ENCODE data around the gene FAM81A.

DNA sequence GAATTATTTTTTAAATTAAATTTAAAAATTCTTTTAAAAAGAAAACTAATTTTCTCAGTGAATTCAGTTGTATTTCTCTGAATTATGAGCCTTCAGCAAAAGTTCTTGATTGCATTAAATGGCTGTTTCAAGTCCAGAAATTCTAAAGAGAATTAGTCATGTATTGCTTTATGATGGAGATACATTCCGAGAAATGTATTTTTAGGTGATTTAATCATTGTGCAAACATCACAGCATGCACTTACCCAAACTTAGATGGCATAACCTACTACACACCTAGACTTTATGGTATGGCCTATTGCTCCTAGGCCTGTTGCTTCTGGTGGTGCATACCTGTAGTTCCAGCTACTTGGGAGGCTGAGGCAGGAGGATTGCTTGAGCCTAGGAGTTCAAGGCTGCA lies 129.3 kb downstream of the FAM81A start:
- TF ChIP-seq EHMT2 (IDR thresholded peaks at IDR 0.05; ENCODE audit: low read depth) (no peak), RNF2 (IDR thresholded peaks at IDR 0.05; ENCODE audit: borderline replicate concordance, low read depth) (no peak), ZFP36 (IDR thresholded peaks at IDR 0.05; ENCODE audit: borderline replicate concordance, partially characterized antibody) (no peak), MAFK (IDR thresholded peaks at IDR 0.05; ENCODE audit: partially characterized antibody) (no peak), POLR2A (IDR thresholded peaks at IDR 0.05; ENCODE audit: low read length) (no peak), SMC3 (IDR thresholded peaks at IDR 0.05) (no peak), RAD21 (conservative IDR thresholded peaks at IDR 0.05 in 1 of 2, IDR thresholded peaks at IDR 0.05 in 1 of 2) (no peak), CEBPB (IDR thresholded peaks at IDR 0.05) (peak; percentile 51 to 58; a peak in 2 of 4 replicates)
- TF ChIP-seq, protein P1, sequence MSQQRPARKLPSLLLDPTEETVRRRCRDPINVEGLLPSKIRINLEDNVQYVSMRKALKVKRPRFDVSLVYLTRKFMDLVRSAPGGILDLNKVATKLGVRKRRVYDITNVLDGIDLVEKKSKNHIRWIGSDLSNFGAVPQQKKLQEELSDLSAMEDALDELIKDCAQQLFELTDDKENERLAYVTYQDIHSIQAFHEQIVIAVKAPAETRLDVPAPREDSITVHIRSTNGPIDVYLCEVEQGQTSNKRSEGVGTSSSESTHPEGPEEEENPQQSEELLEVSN (IDR thresholded peaks at IDR 0.05; ENCODE audit: borderline replicate concordance, low read depth), result no peak
- TF ChIP-seq, protein P2, sequence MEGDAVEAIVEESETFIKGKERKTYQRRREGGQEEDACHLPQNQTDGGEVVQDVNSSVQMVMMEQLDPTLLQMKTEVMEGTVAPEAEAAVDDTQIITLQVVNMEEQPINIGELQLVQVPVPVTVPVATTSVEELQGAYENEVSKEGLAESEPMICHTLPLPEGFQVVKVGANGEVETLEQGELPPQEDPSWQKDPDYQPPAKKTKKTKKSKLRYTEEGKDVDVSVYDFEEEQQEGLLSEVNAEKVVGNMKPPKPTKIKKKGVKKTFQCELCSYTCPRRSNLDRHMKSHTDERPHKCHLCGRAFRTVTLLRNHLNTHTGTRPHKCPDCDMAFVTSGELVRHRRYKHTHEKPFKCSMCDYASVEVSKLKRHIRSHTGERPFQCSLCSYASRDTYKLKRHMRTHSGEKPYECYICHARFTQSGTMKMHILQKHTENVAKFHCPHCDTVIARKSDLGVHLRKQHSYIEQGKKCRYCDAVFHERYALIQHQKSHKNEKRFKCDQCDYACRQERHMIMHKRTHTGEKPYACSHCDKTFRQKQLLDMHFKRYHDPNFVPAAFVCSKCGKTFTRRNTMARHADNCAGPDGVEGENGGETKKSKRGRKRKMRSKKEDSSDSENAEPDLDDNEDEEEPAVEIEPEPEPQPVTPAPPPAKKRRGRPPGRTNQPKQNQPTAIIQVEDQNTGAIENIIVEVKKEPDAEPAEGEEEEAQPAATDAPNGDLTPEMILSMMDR (IDR thresholded peaks at IDR 0.05), result no peak
- TF ChIP-seq, protein P3, sequence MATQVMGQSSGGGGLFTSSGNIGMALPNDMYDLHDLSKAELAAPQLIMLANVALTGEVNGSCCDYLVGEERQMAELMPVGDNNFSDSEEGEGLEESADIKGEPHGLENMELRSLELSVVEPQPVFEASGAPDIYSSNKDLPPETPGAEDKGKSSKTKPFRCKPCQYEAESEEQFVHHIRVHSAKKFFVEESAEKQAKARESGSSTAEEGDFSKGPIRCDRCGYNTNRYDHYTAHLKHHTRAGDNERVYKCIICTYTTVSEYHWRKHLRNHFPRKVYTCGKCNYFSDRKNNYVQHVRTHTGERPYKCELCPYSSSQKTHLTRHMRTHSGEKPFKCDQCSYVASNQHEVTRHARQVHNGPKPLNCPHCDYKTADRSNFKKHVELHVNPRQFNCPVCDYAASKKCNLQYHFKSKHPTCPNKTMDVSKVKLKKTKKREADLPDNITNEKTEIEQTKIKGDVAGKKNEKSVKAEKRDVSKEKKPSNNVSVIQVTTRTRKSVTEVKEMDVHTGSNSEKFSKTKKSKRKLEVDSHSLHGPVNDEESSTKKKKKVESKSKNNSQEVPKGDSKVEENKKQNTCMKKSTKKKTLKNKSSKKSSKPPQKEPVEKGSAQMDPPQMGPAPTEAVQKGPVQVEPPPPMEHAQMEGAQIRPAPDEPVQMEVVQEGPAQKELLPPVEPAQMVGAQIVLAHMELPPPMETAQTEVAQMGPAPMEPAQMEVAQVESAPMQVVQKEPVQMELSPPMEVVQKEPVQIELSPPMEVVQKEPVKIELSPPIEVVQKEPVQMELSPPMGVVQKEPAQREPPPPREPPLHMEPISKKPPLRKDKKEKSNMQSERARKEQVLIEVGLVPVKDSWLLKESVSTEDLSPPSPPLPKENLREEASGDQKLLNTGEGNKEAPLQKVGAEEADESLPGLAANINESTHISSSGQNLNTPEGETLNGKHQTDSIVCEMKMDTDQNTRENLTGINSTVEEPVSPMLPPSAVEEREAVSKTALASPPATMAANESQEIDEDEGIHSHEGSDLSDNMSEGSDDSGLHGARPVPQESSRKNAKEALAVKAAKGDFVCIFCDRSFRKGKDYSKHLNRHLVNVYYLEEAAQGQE (IDR thresholded peaks at IDR 0.05), result no peak
